ENCODE data around the gene SIRPB1.
"Not testable (repeated sequence)": the region's sequence is repeated elsewhere in the genome, so short reads cannot be mapped to it uniquely, and the experiment has no call there.

DNA sequence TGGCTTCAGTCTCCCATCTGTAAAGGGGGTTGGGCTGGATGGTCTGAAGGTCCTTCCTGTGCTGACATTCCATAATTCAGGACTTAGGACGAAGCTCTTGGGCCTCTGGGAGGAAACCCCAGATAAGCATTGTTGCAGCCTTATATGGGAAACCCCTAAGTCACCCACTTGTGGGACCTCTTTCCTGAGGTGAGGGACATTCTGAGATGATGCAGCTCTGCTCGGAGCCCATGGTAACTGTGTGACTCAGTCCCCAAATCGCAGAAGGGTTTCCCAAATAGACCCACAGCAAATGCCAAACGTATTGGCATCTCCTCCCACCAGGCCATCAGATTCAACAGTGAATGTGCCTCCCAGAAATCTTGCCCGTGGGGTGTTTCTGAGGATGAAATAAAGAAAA is 9.4 kb downstream of the SIRPB1 start:
- TF ChIP-seq CTCF (IDR thresholded peaks at IDR 0.05; ENCODE audit: low read length); EZH2phosphoT487 (IDR thresholded peaks at IDR 0.05; ENCODE audit: low read length); EZH2 (optimal IDR thresholded peaks at IDR 0.05; ENCODE audit: low read depth, low read length): not testable (repeated sequence)

Measured in MM.1S (cell line).